Uterus (tissue), 2 donors: ENCODE data around the gene BEX5.
A peak's percentile ranks its signal among the peaks of the same experiment; 100 is the strongest.

ENCODE experiments used
- POLR2A ChIP-seq, 2 donors: fragments of 450-650 bp; IDR thresholded peaks; one replicate each; pipeline ENCODE4 v1.6.1; 2016; ENCODE audit warnings: antibody characterized with exemption in 2 of 2, mild to moderate bottlenecking in 1 of 2, moderate library complexity in 1 of 2
- TF ChIP-seq, protein P1 (sequence below), 4 experiments: fragments of 200-600 bp in 2 of 4; fragments of 450-650 bp in 2 of 4; sonication (generic) in 2 of 4; IDR thresholded peaks; one replicate each; pipeline ENCODE4 v1.5.1; 2016 to 2019; ENCODE audit warnings: antibody characterized with exemption in 4 of 4, mild to moderate bottlenecking in 2 of 4, moderate library complexity in 1 of 4

DNA sequence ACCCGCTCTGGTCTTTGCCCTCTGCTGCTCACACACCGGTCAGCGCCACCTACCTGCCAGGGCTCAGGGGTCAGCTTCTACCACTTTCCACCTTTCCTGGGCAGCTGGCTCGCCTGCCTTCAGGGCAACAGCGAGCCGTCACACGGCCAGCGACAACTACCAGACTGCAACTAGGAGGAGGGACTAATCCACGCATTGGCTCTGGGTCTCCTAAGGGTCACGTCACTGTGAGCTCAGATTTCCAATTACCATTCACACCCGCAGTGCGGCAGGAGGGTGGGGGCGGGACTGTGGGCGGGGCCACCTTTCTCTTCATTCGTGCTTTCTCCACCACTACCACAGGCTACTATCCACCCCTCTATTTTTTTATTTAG, at the start of gene BEX5:
- TF ChIP-seq, protein P1, sequence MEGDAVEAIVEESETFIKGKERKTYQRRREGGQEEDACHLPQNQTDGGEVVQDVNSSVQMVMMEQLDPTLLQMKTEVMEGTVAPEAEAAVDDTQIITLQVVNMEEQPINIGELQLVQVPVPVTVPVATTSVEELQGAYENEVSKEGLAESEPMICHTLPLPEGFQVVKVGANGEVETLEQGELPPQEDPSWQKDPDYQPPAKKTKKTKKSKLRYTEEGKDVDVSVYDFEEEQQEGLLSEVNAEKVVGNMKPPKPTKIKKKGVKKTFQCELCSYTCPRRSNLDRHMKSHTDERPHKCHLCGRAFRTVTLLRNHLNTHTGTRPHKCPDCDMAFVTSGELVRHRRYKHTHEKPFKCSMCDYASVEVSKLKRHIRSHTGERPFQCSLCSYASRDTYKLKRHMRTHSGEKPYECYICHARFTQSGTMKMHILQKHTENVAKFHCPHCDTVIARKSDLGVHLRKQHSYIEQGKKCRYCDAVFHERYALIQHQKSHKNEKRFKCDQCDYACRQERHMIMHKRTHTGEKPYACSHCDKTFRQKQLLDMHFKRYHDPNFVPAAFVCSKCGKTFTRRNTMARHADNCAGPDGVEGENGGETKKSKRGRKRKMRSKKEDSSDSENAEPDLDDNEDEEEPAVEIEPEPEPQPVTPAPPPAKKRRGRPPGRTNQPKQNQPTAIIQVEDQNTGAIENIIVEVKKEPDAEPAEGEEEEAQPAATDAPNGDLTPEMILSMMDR (IDR thresholded peaks at IDR 0.05): no peak
- TF ChIP-seq POLR2A (IDR thresholded peaks at IDR 0.05): peak; percentile 67 to 69
